G401 (cell line): ENCODE measurements around the gene CHRM5. TPM values are rescaled to one million over a fixed set of nuclear protein-coding genes. Genes with fewer than 3 reads are reported as not detected.
"Not testable (repeated sequence)": the region's sequence is repeated elsewhere in the genome, so short reads cannot be mapped to it uniquely, and the experiment has no call there.

Experiments used
- DNase-seq: peaks from one replicate; pipeline ENCODE4 v3.0.0-alpha.2; 2015; ENCODE audit warnings: low spot score
- in situ Hi-C: cut with HindIII; loops from 2 replicates; pipeline ENCODE4 v1.10.0; 2016; ENCODE audit warnings: low sequenced_read_pairs, mixed read lengths
- total RNA-seq: library from RNA; depleted of rRNA; stranded (reverse); fragments of >200 nt; shearing (Covaris generic); gene quantifications from 2 replicates; pipeline ENCODE4 v1.2.3, GENCODE V29; 2014

CHRM5 gene
- total RNA-seq, 1 experiment from 2014 or later: not detected

DNA sequence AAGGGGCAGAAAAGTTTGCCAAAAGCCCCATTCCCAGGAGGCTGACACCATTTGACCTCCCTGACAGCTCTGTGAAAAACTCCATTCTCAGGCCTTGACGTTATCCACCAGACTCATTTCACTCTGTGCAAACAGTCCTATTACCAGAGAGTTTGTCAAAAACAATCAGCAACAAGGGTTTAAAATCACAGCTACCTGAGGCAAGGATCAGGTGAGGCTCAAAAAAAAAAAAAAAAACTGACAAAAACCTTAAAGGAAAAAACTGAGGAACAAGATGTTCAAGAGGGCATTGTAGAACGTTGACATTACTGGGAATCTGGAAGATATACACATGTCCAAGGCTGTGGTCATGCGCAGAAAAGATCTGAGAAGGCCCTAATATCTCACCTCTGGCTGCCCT, 59.3 kb downstream of the CHRM5 start:
- in situ Hi-C loops: loop anchor here (5.0 kb wide), 1 partner anchor 95 kb away; no protein-coding TSS in a partner anchor
- DNase-seq: no peak

DNA sequence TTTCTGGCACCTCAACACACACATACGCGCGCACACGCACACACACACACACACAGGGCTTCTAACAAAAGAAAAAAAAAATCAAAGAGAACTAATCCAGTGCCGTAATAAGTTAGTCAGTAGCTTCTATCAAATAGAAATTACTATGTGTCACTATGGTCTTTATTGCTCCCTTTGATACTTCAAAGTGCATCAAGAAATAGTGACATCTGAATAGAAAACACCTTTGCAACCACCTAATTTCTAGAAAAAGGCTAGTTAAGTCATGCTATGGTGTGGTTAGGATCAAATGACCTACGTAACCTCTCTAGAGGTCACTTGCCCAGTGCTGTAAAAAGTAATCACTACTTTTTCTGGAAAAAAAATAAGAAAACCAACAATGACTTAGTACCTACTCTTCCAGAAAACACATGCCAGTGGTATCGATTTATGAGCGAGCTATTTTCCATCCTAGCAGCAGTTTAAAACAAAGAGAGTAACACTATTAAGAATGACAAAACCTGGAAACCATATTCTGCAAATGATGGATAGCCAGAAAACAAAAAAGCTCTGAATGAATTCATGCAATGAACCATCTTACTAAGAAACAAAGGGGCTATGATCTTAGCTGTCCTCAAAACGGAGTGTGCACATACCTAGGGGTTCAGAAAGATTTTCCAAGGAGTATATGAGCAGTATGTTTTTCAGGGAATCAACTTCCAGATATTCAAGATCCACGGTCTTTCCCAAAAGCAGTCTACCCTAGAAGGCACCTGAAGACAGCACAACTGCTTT, 63.9 kb downstream of the CHRM5 start:
- in situ Hi-C loops: no loop called here
- DNase-seq: no peak

DNA sequence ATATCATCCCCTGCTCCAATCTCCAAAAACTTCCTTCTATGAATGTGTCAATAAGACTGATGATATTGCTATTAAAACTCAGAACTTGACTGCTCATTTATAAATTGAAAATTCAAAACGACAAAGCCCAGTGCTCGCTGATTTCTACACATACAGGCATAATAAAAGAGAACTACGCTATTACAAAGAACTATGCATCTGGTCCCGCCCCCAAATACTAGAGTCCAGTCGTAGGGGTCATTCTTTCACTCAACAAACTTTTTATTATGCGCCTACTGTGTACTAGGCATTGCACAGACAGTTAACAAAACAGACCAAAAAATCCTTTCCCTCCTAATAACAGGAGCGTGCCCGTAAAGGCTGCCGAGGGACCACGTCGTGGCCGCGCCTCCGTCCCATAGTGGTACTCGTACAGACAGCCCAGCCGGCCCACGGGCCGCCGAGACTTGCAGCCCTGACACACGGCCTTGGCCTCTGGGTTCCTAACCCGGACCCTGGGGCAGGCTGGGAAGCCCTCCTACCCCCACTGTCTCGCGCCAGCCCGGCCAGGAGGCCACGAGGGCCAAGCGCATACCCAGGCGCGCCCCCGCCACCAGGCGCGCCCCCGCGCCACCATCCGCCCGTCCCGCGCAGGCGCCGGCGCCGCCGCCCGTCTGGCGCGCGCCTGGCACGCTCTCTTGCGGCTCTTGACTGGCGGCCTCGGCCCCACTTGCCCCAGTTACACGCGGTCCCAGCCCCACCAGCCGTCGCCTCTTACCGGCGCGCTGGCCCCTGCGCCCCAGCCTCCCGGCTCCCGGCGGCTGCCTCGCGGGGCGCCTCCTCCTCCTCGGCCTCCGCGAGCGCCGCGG, 70.0 kb downstream of the CHRM5 start:
- in situ Hi-C loops: no loop called here
- peak; percentile 76 for DNase-seq

DNA sequence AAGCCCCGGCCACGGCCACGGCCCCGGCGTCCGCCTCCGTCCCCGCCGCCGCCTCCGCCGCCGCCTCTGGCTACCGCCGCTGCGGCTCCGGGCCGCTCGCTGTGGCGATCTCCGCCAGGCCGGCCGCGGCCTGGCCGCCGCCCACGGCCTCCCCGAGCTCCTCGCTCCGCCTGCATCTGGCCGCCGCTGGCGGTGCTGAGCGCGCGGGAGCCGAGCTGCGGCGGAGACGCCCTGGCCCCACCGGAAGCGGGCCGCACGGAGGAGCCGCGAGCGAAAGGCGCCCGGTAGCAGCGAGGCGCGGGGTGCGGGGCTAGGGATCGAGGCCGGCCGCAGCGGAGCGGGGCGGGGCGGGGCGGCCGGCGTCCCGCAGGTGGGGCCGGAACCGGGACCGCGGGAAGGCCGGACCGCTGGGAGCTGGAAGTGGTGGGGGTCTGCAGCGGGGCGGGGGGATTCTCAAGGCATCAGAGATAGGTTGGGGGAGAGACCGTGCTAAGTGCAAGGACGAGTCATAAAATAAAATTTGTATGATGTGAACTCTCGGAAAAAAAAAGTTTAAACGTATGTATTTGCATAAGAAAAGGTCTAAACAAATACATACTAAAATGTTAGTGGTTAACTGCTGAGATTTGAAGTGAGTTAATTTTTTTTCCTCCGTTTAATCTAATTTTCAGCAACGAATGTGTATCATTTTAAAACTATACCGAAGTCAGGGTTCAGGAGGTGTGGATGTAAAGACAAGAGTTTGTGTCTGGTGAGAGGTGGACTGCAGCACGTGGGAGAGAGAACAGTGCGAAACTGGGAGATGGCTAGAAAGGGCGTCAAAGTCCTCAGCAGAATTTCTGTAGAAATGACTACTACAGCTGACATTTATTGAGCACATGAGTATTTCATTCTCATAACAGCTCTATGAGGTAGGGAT, 70.8 kb downstream of the CHRM5 start, which contains the start of gene AVEN:
TSS of gene AVEN (minus strand) at position 334 of the 919 bp plus-strand sequence. CDS start at position 176, 158 bp downstream.
- in situ Hi-C loops: no loop called here
- DNase-seq: peak; percentile 30

DNA sequence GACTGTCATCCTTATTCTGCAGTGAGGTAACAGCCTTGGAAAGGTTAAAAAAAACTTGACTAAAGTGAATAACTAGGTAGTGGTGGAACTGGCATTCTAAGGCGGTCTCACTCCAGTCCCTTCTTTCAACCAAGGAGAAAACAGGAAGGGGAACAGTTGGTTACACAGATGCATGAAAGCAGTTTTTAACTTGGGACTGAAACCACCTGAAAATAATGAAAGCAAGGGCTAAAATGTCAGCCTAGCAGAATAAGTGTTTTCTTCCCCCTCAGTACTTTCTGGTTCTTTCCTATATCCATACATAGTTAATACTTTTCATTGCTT, 71.5 kb downstream of the CHRM5 start:
- in situ Hi-C loops: no loop called here
- no peak for DNase-seq

DNA sequence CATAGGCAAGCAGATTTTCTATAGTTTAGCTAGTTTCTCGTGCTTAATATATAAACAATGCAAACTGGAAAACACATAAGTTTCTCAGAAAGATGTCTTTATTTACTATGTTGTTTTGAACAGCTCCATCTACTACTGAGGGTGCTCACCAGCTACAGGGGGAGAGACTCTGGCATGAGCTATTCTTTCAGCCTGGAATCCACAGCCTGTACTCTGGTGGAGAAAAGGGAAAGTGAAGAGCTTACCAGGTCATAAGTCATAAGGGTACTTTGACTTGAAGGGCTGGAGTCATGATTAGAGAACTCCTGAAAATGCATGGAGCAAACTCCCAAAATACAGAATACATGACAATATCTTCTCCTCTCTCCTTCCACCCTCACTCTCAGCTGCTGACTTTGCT, 75.1 kb downstream of the CHRM5 start:
- in situ Hi-C loops: no loop called here
- no peak for DNase-seq

DNA sequence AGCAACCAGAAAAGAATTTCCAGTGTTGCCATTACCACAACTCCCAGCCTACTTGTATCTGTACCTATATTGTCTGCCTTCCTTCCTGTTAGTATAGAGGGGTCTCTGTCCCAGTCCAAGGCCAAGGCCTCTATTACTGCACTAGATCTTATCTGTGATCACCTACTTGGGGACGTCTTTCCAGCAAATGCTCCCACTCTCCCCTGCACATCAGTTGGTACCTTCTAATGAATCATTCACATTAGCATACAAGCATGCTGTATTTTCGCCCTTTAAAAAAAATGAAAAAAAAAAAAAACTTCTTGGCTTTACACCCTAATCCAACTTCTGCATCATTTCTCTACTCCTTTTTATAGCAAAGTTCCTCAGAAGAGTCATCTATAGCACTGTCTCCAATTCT, 75.5 kb downstream of the CHRM5 start:
- no peak for DNase-seq
- in situ Hi-C loops: no loop called here

DNA sequence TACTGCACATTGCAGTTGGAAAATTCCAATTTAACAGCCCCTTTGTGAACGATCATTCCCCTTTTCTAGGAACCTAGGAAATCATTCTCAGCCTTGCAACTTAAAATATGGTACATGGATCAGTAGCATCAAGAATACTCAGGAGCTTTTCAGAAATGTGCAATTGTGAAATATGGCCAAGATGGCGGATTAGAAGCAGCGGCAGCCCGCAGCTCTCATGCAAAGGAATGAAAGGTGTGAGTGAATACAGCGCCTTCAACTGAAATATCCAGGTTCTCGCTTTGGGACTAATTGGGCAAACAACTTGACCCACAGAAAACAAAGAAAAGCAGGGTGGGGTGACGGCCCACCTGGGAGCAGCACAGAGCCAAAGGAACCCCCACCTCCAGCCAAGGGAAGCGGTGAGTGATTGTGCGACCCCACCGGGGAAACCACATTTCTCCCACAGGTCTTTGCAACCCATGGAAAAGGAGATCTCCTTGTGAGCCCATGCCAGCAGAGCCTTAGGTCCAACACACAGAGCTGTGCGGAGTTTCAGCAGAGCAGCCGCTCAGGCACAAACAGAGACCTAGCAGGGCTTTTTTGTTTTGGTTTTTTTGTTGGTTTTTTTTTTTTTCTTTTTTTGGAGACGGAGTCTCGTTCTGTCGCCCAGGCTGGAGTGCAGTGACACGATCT, 78.3 kb downstream of the CHRM5 start:
- in situ Hi-C loops: no loop called here
- no peak for DNase-seq

DNA sequence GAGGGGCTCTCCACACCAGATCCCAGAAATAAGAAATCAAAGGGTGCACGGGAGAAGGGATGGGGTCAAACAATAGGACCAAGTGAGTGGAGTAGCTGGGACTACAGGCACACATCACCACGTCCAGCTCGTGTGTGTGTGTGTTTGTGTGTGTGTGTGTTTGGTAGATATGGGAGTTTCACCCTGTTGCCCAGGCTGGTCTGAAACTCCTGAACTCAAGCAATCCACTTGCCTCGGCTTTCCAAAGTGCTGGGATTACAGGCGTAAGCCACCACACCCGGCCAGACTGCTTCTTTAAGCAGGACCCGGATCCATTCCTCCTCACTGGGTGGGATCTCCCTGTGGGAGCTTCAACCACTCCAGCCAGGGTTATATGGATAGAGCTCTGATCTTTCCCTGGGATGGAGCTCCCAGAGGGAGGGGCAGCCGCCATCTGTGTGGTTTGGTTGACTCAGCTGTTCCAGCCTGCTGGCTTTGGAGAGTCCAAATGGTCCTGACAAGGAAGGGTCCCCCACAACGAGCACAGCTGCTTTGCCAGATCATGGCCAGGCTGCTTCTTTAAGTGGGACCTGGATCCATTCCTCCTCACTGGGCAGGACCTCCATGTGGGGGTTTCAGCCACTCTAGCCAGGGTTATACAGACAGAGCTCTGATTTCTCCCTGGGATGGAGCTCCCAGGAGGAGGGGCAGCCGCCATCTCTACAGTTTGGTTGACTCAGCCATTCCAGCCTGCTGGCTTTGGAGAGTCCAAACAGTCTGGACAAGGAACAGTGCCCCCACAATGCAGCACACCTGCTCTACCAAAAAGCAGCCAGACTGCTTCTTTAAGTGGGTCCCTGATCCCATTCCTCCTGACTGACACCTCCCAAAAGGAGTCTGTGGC, 79.8 kb downstream of the CHRM5 start:
- no peak for DNase-seq
- in situ Hi-C loops: no loop called here

DNA sequence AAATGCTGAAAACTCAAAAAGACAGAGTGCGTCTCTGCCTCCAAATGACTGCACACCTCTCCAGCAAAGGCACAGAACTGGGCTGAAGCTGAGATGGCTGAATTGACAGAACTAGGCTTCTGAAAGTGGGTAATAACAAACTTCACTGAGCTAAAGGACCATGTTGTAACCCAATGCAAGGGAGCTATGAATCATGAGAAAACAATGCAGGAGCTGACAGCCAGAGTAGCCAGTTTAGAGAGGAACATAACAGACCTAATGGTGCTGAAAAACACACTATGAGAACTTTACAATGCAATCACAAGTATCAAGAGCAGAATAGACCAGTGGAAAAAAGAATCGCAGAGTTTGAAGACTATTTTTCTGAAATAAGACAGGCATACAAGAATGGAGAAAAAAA, 80.8 kb downstream of the CHRM5 start:
- in situ Hi-C loops: no loop called here
- DNase-seq: no peak

DNA sequence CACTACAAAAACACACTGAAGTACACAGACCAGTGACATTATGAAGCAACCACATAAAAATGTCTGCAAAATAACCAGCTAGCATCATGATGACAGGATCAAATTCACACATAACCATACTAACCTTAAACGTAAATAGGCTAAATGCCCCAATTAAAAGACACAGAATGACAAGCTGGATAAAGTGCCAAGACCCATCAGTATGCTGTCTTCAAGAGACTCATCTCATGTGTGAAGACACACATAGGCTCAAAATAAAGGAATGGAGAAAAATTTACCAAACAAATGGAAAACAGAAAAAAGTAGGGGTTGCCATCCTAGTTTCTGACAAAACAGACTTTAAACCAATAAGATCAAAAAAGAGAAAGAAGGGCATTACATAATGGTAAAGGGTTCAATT, 82.1 kb downstream of the CHRM5 start:
- in situ Hi-C loops, DNase-seq: not testable (repeated sequence)

DNA sequence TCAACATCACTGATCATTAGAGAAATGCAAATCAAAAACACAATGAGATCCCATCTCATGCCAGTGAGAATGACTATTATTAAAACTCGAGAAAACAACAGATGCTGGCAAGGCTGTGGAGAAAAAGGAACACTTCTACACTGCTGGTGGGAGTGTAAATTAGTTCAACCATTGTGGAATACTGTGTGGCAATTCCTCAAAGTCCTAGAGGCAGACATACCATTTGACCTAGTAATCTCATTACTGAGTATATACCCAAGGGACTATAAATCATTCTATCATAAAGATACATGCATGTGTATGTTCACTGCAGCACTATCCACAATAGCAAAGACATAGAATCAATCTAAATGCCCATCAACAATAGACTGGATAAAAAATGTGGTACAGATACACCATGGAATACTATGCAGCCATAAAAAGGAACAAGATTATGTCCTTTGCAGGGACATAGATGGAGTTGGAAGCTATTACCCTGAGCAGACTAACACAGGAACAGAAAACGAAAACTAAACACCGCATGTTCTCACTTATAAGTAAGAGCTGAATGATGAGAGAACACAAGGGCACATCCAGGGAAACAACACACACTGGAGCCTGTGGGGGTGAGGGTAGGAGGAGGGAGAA, 85.9 kb downstream of the CHRM5 start:
- in situ Hi-C loops: no loop called here
- no peak for DNase-seq

DNA sequence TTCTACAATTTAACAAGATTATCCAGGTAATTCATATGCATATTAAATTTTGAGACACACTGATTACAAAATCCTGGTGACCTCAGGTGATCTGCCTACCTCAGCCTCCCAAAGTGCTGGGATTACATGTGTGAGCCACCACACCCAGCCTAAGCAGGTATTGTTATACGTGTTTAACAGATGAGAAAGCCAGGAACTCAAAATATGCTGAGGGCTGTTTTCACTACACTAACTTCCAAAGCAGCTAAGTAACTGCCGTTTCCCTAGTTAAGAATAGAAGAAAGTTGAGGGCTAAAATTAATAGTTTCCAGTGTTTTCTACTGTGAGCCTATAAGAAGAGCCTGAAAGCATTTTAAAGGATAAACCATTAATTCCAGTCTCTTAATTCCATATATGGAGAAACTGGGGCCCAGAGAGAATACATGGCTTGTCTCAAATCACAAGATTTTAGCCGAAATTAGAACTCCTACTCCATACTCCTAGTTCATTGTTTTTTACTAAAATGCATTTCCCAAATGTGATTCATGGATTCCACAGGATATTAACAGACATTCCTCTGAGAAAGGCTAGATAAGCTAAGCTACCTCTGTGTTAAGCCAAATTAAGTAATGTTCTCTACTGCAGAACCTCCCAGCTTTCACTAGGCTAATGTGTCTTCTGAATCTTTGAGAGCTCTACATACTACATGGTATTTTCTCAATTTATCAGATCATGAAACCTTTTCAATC, 87.7 kb downstream of the CHRM5 start:
- DNase-seq: peak; percentile 26
- in situ Hi-C loops: no loop called here

DNA sequence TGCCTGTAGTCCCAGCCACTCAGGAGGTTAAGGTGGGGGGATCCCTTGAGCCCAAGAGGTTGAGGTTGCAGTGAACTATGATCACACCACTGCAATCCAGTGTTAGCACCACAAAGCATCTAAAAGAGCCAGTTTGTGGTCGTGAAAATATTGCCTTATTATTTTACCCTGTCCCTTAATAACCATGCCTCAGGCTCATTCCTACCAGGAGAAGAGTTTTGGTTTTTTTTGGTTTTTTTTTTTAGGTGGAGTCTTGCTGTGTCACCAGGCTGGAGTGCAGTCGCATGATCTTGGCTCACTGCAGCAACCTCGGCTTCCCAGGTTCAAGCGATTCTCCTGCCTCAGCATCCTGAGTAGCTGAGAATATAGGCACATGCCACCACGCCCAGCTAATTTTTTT, 88.6 kb downstream of the CHRM5 start:
- DNase-seq: no peak
- in situ Hi-C loops: no loop called here

DNA sequence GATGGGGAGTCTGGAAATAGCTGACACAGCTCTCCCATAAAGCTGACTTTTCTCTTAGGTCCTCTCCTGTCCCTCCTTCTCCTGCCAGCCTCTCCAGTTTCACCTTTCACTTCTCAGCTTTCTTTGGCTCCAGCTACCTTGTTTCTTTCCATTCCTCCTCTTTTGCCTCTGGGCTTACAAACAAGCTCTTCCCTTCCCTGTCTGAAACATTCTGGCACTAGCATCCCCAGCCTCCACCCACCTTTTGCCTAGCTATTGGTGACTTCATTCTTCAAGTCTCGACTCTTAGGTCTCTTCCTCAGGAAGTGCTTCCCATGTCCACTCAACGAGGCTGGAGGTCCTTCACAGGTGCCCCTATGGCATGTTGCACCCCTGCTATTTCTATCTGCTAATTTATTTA, 91.2 kb downstream of the CHRM5 start:
- in situ Hi-C loops: no loop called here

DNA sequence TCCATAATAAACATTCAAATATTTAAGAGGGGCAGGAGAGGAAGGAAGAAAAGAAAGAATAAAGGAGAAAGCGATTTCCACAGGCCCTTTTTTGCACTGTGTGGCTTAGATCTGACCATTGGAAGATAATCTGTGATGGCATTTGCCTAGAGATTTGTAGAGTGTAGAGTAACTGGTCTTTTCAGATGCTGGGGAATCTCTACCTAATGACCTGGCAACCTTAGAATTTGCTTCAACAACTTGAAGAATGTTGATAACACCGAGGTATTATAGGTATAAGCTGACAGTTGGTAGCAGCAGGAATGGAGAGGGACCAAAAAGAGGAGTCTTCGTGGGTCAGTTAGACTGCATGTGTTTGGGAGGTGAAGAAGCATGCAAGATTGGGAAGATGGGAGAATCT, 91.6 kb downstream of the CHRM5 start:
- DNase-seq: no peak
- in situ Hi-C loops: no loop called here

More for the DNA sequence above, 91.2 kb downstream of the CHRM5 start:
- DNase-seq: no peak

DNA sequence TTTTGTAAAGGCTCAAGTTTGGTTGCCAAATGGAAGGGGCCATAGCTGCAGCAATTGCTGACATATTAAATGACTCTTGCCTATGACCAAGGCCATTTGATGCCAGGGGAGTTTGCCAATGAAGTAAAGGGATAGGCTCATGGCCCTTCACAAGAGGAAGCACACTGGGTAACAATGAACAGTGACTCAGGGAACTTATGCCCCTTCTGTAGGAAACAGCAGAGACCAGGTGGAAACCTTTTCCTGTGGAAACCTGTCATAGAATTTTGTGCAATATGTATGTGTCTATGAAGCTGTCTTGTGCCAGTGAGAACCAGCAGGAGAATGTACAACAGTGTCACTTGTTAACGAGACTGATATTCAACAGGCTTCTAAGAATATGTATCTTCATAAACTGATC, 96.1 kb downstream of the CHRM5 start:
- in situ Hi-C loops: no loop called here
- DNase-seq: no peak
